SK-N-MC (cell line): ENCODE data around the gene CXXC5.

Experiments
- DNase-seq: peaks from one replicate; pipeline ENCODE4 v3.0.0-alpha.2; 2011; ENCODE audit warnings: low read depth, low spot score
- H3K27ac ChIP-seq: fragments of 200-600 bp; sonication (generic); 2 replicates; pipeline ENCODE4 v1.5.1; 2016; ENCODE audit warnings: mixed run types
- H3K36me3 ChIP-seq: fragments of 200-600 bp; sonication (generic); 2 replicates; pipeline ENCODE4 v1.6.1; 2017; ENCODE audit warnings: antibody characterized with exemption, low read length, mixed read lengths; ENCODE audit not compliant: insufficient read depth
- H3K4me3 ChIP-seq: fragments of 200-600 bp; sonication (generic); 2 replicates; pipeline ENCODE4 v1.5.1; 2016
- H3K9ac ChIP-seq: fragments of 200-600 bp; sonication (generic); 2 replicates; pipeline ENCODE4 v1.8.0; 2017; ENCODE audit warnings: mixed run types, mixed read lengths; ENCODE audit not compliant: insufficient read length
- H3K9me3 ChIP-seq: fragments of 200-600 bp; sonication (generic); 2 replicates; pipeline ENCODE4 v1.6.1; 2017; ENCODE audit warnings: low read depth, mild to moderate bottlenecking, antibody characterized with exemption, low read length, moderate library complexity, mixed read lengths
- EZH2 ChIP-seq: fragments of 200-600 bp; sonication (generic); IDR thresholded peaks from one replicate; pipeline ENCODE4 v1.6.1; 2017; ENCODE audit warnings: antibody characterized with exemption
- FOXP2 ChIP-seq: optimal IDR thresholded peaks from 2 replicates; pipeline ENCODE3; 2011; ENCODE audit warnings: mild to moderate bottlenecking, moderate library complexity; ENCODE audit not compliant: insufficient read depth; ENCODE audit errors: extremely low read length, control extremely low read depth
- POLR2AphosphoS5 ChIP-seq: IDR thresholded peaks from 2 replicates; pipeline ENCODE4 v1.6.1; 2012; ENCODE audit warnings: mild to moderate bottlenecking, low read depth, low read length, borderline replicate concordance

CXXC5 gene

GRCh38 chr5:139692148-139692547 lies 44.0 kb downstream of the CXXC5 start:
- DNase-seq = no peak
- no peak overlapping the region for H3K9ac ChIP-seq
- no peak overlapping the region for H3K27ac ChIP-seq
- TF ChIP-seq EZH2 (no peak), POLR2AphosphoS5 (no peak), FOXP2 (no peak)
- H3K9me3 ChIP-seq = no peaks in the 10 kb centered on the region
- no peak overlapping the region for H3K4me3 ChIP-seq
- H3K36me3 ChIP-seq = no peaks in the 10 kb centered on the region

GRCh38 chr5:139692679-139693308 lies 44.6 kb downstream of the CXXC5 start:
- no peaks in the 10 kb centered on the region for H3K9me3 ChIP-seq
- no peak overlapping the region for H3K9ac ChIP-seq
- H3K27ac ChIP-seq = no peak overlapping the region
- H3K36me3 ChIP-seq = no peaks in the 10 kb centered on the region
- no peak overlapping the region for H3K4me3 ChIP-seq
- no peak for DNase-seq
- TF ChIP-seq POLR2AphosphoS5 (no peak), EZH2 (no peak), FOXP2 (no peak)

- H3K27ac ChIP-seq = no peak overlapping the region
- no peak for DNase-seq
- H3K9ac ChIP-seq = no peak overlapping the region
- H3K9me3 ChIP-seq = no peaks in the 10 kb centered on the region
- no peak for TF ChIP-seq POLR2AphosphoS5
- TF ChIP-seq FOXP2 = no peak
- TF ChIP-seq EZH2 = no peak
- no peak overlapping the region for H3K4me3 ChIP-seq
- no peaks in the 10 kb centered on the region for H3K36me3 ChIP-seq
Measured at GRCh38 chr5:139693676-139694364, 45.7 kb downstream of the CXXC5 start.

GRCh38 chr5:139694556-139695177 lies 46.5 kb downstream of the CXXC5 start:
- no peak for DNase-seq
- no peaks in the 10 kb centered on the region for H3K9me3 ChIP-seq
- no peak overlapping the region for H3K27ac ChIP-seq
- TF ChIP-seq EZH2 (no peak), FOXP2 (no peak)
- H3K9ac ChIP-seq = no peak overlapping the region
- H3K36me3 ChIP-seq = no peaks in the 10 kb centered on the region
- H3K4me3 ChIP-seq = no peak overlapping the region

GRCh38 chr5:139695178-139695573 lies 47.0 kb downstream of the CXXC5 start:
- H3K36me3 ChIP-seq = no peaks in the 10 kb centered on the region
- DNase-seq = no peak
- no peak overlapping the region for H3K27ac ChIP-seq
- no peaks in the 10 kb centered on the region for H3K9me3 ChIP-seq
- H3K9ac ChIP-seq = no peak overlapping the region
- no peak overlapping the region for H3K4me3 ChIP-seq
- no peak for TF ChIP-seq FOXP2
- TF ChIP-seq POLR2AphosphoS5 = no peak
- no peak for TF ChIP-seq EZH2

- Histone ChIP-seq H3K9me3 (no peaks in the 10 kb centered on the region), H3K36me3 (no peaks in the 10 kb centered on the region), H3K9ac (peak overlapping the region; percentile 83), H3K4me3 (peak overlapping the region; percentile 85), H3K27ac (peak overlapping the region; percentile 87)
- no peak for DNase-seq
- TF ChIP-seq EZH2 (no peak), POLR2AphosphoS5 (no peak)
Measured at GRCh38 chr5:139696167-139696893, 48.2 kb downstream of the CXXC5 start.

- H3K27ac ChIP-seq = peak overlapping the region; percentile 87
- peak overlapping the region; percentile 83 for H3K9ac ChIP-seq
- H3K36me3 ChIP-seq = no peaks in the 10 kb centered on the region
- no peak for DNase-seq
- peak overlapping the region; percentile 85 for H3K4me3 ChIP-seq
- H3K9me3 ChIP-seq = no peaks in the 10 kb centered on the region
- TF ChIP-seq FOXP2 = no peak
- TF ChIP-seq EZH2 = no peak
- TF ChIP-seq POLR2AphosphoS5 = peak; percentile 65
Measured at GRCh38 chr5:139696894-139697658, 48.9 kb downstream of the CXXC5 start.
